NT2/D1 (cell line): Measurements from ENCODE around the gene ZNF581.

Experiments used
- SUZ12 ChIP-seq: IDR thresholded peaks from 2 replicates; pipeline ENCODE4 v1.6.1; 2011; ENCODE audit not compliant: insufficient read length, insufficient read depth; ENCODE audit errors: extremely low read depth
- YY1 ChIP-seq: IDR thresholded peaks from 2 replicates; pipeline ENCODE4 v1.6.1; 2011; ENCODE audit not compliant: insufficient read length, insufficient read depth
- ZNF274 ChIP-seq: IDR thresholded peaks from 2 replicates; pipeline ENCODE4 v1.6.1; 2011; ENCODE audit warnings: mild to moderate bottlenecking, low read depth, low read length

DNA sequence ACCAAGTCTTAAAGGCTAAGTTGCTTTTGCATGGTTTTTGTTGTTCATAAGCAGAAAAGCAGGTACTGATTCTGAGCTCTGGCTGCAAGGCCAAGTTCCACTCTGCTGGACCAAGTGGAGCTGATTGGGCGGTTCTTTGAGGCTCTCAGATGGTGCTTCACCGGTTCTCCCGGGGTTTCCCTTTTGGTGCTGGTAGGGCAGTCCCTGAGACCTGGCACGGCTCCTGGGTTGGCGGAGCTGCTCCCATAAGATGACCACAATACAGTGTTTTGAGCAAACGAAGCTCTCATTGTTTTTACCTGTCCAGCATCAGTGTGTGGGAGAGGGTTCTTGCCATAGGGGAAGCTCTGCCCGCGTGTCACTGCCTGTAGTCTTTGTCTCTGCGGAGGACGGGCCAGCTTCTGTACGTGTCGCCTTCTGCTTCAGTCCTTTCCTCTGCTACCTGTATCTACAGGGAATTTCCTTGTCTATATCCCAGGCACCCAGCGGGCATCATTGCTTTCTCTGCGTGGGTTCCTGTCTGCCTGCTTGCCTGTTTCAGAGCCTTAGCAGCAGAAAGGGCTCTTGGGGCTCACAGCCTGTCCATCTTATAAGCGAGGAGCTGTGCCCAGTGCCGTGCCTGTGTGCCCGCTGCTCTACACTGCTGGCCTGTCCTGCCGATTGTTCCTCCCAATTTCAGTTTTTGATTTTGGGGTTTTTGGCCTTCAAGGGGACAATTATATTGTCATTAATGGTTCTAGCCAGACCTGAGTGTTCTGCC, 13.7 kb downstream of the ZNF581 start:
- no peak for TF ChIP-seq ZNF274
- no peak for TF ChIP-seq YY1
- TF ChIP-seq SUZ12, result no peak
